Measurements from ENCODE around the gene CREB5.

- TF ChIP-seq CTCF (IDR thresholded peaks at IDR 0.05) (no peak), POLR2AphosphoS5 (IDR thresholded peaks at IDR 0.05) (no peak), POLR2A (IDR thresholded peaks at IDR 0.05) (no peak)
Observed at GRCh38 chr7:28473571-28474281, 61.4 kb downstream of the CREB5 start.
